CD4-positive, alpha-beta T cell (primary cell): ENCODE results near the gene ASB15. TPM values are rescaled to one million over a fixed set of nuclear protein-coding genes. Genes with fewer than 3 reads are reported as not detected.

Experiments used
- ATAC-seq: fragments of 200-7000 bp; cut with Tn5 transposase; one replicate; pipeline ENCODE4 v1.10.0; 2022; ENCODE audit warnings: mild to moderate bottlenecking; ENCODE audit not compliant: poor library complexity
- CTCF ChIA-PET: fragments of 350-600 bp; sonication (Branson Sonifier 250); formaldehyde crosslinking; loops from one replicate; lab custom pipeline; 2021; ENCODE audit warnings: antibody characterized with exemption, inconsistent platforms; lab: Charles Lee
- POLR2A ChIA-PET: fragments of 350-600 bp; sonication (Branson Sonifier 250); formaldehyde crosslinking; loops from one replicate; lab custom pipeline; 2021; ENCODE audit warnings: antibody characterized with exemption, inconsistent platforms; lab: Charles Lee
- DNase-seq, 14 experiments: peaks; one replicate each; pipeline ENCODE4 v3.0.0-alpha.2; 2013 to 2020; ENCODE audit warnings: mixed read lengths in 2 of 14
- H3K27ac ChIP-seq, 2 donors: one replicate each; pipeline versions ENCODE4 v1.5.1 to v1.7.0; 2013; ENCODE audit warnings: low read length in 2 of 2, low read depth in 1 of 2, mild to moderate bottlenecking in 1 of 2
- H3K27me3 ChIP-seq, 2 experiments: 1 replicate in 1 of 2; 2 replicates in 1 of 2; pipeline versions ENCODE4 v1.6.1 to v1.7.0; 2013; ENCODE audit warnings: low read length in 2 of 2, control low read depth in 1 of 2, mild to moderate bottlenecking in 1 of 2, moderate library complexity in 1 of 2; ENCODE audit not compliant: insufficient read depth in 2 of 2, control insufficient read depth in 1 of 2
- H3K36me3 ChIP-seq: one replicate; pipeline ENCODE4 v1.6.1; 2013; ENCODE audit warnings: low read length, control low read depth; ENCODE audit not compliant: insufficient read depth
- H3K4me1 ChIP-seq: one replicate; pipeline ENCODE4 v1.6.1; 2013; ENCODE audit warnings: low read length, control low read depth; ENCODE audit not compliant: insufficient read depth
- H3K4me3 ChIP-seq: one replicate; pipeline ENCODE4 v1.5.1; 2013; ENCODE audit warnings: mild to moderate bottlenecking, low read length, moderate library complexity
- H3K9me3 ChIP-seq, 2 experiments: 1 replicate in 1 of 2; 2 replicates in 1 of 2; pipeline versions ENCODE4 v1.6.1 to v1.7.0; 2013; ENCODE audit warnings: low read length in 2 of 2, mild to moderate bottlenecking in 2 of 2, control low read depth in 1 of 2, moderate library complexity in 1 of 2; ENCODE audit not compliant: control insufficient read depth in 1 of 2, insufficient read depth in 1 of 2
- H3K27ac Mint-ChIP-seq: one replicate; pipeline ENCODE4 v1.8.0; 2020; ENCODE audit warnings: mixed read lengths
- H3K27me3 Mint-ChIP-seq: one replicate; pipeline ENCODE4 v1.8.0; 2021; ENCODE audit warnings: mixed read lengths
- H3K36me3 Mint-ChIP-seq: one replicate; pipeline ENCODE4 v1.8.0; 2021; ENCODE audit warnings: low read depth, mixed read lengths
- H3K4me1 Mint-ChIP-seq: one replicate; pipeline ENCODE4 v1.8.0; 2021; ENCODE audit warnings: low read depth, mixed read lengths
- H3K4me3 Mint-ChIP-seq: one replicate; pipeline ENCODE4 v1.8.0; 2020; ENCODE audit warnings: mild to moderate bottlenecking, mixed read lengths
- H3K9me3 Mint-ChIP-seq: one replicate; pipeline ENCODE4 v1.8.0; 2020; ENCODE audit warnings: mixed read lengths
- intact Hi-C, 2 experiments: fragments of 100-400 bp; cut with DNase I in 1 of 2; cut with micrococcal nuclease in 1 of 2; formaldehyde crosslinking; loops; one replicate each; pipeline versions ENCODE4 v1.15.1 to v1.9.0; 2023 to 2025; cut with DNase I, micrococcal nuclease
- total RNA-seq, 174 experiments: library from RNA in 2 of 174; stranded (reverse) in 2 of 174; gene quantifications; one replicate each; pipeline ENCODE4 v1.2.3 and lab custom pipeline; 2021 to 2026
- TF ChIP-seq, protein P1 (sequence below): fragments of 200-600 bp; IDR thresholded peaks from one replicate; pipeline ENCODE4 v1.8.0; 2022; ENCODE audit warnings: antibody characterized with exemption, mild to moderate bottlenecking

Gene ASB15
- total RNA-seq, 2 experiments from 2014 or later = not detected

DNA sequence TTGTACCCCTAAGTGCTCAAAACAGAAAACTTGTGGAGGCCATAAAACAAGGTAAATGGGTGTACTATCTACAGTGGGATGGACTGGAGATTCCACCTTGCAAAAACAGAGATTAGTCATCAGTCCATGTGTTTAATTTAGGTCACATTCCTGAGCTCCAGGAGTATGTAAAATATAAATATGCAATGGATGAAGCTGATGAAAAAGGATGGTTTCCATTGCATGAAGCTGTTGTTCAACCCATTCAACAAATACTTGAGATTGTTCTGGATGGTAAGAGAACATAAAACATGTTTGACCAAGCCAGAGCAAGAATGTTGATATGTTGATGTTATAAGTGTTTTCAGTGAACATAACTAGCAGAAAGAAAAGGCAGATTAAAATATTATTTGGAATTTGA is 14.6 kb downstream of the ASB15 start:
- intact Hi-C loops = no loop called here
- Histone ChIP-seq H3K27me3 (no peaks in the 10 kb centered on the region), H3K4me3 (no peak overlapping the region), H3K36me3 (no peaks in the 10 kb centered on the region), H3K9me3 (peaks cover 0 to 3% of the 10 kb centered on the region in 2 experiments), H3K27ac (no peak overlapping the region), H3K4me1 (no peaks in the 10 kb centered on the region)
- Mint-ChIP-seq H3K27ac (no peak overlapping the region), H3K27me3 (peaks cover 52% of the 10 kb centered on the region), H3K4me3 (no peak overlapping the region), H3K4me1 (no peaks in the 10 kb centered on the region), H3K36me3 (no peaks in the 10 kb centered on the region), H3K9me3 (no peaks in the 10 kb centered on the region)
- ATAC-seq (no peak), DNase-seq (no peak)
- ChIA-PET CTCF (no interaction called here), POLR2A (no interaction called here)
- TF ChIP-seq, protein P1, sequence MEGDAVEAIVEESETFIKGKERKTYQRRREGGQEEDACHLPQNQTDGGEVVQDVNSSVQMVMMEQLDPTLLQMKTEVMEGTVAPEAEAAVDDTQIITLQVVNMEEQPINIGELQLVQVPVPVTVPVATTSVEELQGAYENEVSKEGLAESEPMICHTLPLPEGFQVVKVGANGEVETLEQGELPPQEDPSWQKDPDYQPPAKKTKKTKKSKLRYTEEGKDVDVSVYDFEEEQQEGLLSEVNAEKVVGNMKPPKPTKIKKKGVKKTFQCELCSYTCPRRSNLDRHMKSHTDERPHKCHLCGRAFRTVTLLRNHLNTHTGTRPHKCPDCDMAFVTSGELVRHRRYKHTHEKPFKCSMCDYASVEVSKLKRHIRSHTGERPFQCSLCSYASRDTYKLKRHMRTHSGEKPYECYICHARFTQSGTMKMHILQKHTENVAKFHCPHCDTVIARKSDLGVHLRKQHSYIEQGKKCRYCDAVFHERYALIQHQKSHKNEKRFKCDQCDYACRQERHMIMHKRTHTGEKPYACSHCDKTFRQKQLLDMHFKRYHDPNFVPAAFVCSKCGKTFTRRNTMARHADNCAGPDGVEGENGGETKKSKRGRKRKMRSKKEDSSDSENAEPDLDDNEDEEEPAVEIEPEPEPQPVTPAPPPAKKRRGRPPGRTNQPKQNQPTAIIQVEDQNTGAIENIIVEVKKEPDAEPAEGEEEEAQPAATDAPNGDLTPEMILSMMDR = no peak

DNA sequence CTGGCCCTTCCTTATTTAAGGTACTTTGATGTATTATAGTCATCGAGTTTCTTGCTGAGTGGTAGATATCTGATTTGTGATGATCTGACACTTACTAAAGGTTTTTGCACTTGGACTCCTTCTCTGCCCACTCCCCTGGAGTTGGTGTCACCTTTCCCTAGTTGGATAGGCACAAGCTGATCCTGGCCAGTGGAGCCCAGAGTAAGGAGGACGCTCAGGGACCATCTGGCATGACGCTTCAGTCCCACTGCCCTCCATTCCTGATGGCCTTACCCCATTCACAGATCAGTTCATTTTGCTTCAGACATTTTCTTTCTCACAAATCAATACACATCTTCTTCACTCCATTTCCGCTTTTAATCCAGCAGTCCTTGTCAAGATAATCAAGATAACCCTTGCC is 20.1 kb downstream of the ASB15 start:
- no peak overlapping the region for H3K4me3 ChIP-seq
- H3K9me3 ChIP-seq = no peaks in the 10 kb centered on the region
- no peaks in the 10 kb centered on the region for H3K27me3 ChIP-seq
- no peaks in the 10 kb centered on the region for H3K9me3 Mint-ChIP-seq
- no peak overlapping the region for H3K27ac ChIP-seq
- no peaks in the 10 kb centered on the region for H3K4me1 ChIP-seq
- DNase-seq (no peak), ATAC-seq (no peak)
- no peak overlapping the region for H3K27ac Mint-ChIP-seq
- no peaks in the 10 kb centered on the region for H3K4me1 Mint-ChIP-seq
- ChIA-PET CTCF (no interaction called here), POLR2A (no interaction called here)
- H3K36me3 ChIP-seq = no peaks in the 10 kb centered on the region
- H3K27me3 Mint-ChIP-seq = peaks cover 22% of the 10 kb centered on the region
- H3K36me3 Mint-ChIP-seq = no peaks in the 10 kb centered on the region
- intact Hi-C loops = no loop called here
- TF ChIP-seq, protein P1 = no peak
- H3K4me3 Mint-ChIP-seq = no peak overlapping the region

DNA sequence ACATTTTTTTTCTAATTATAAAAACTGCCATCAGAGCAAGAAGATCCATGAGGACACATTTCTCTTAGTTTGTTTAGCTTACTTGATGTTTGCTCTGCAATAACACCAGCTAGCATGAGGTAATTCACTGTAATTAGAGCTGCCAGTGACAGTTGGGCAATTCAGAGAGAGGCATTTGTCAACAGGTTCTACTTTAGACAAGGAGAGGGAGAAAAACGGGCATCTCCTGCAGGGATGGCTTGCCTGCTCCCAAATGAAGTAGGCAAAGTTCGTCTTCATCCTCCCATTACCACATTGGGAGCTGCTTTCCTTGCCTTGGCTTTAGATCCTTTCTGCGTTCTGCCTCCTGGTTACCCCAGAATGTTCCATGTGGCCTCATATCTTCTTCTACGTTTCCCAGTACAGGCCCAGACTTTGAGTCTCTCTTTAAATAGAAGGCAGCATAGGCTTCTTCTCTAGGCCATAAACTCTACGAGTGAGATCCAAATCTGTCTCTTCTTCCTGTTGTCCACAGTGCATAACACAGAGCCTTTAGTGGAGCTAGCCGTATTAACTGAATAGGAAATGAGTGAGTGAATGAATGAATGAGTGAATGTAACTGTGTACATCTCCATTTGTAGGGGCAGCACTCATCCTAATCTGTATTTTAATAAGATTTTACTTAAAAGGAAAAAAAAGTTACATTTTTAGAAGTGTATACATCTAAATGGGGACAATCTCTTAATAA is 21.2 kb downstream of the ASB15 start:
- Mint-ChIP-seq H3K27ac (no peak overlapping the region), H3K4me1 (no peaks in the 10 kb centered on the region), H3K36me3 (no peaks in the 10 kb centered on the region), H3K4me3 (no peak overlapping the region), H3K27me3 (peaks cover 16% of the 10 kb centered on the region), H3K9me3 (no peaks in the 10 kb centered on the region)
- ATAC-seq (no peak), DNase-seq (no peak)
- Histone ChIP-seq H3K9me3 (no peaks in the 10 kb centered on the region), H3K36me3 (no peaks in the 10 kb centered on the region), H3K27me3 (no peaks in the 10 kb centered on the region), H3K4me3 (no peak overlapping the region), H3K4me1 (no peaks in the 10 kb centered on the region), H3K27ac (no peak overlapping the region)
- POLR2A ChIA-PET = no interaction called here
- TF ChIP-seq, protein P1 = no peak
- CTCF ChIA-PET = no interaction called here
- intact Hi-C loops = no loop called here
